Hematopoietic multipotent progenitor cell treated with erythropoietin and hydrocortisone succinate and interleukin-3 and kit ligand, for 17 days (in vitro differentiated cells): ENCODE measurements around the gene HMGXB3.
A peak's percentile ranks its signal among the peaks of the same experiment; 100 is the strongest.
"Not testable (repeated sequence)": the region's sequence is repeated elsewhere in the genome, so short reads cannot be mapped to it uniquely, and the experiment has no call there.

Source experiments
- DNase-seq: peaks from one replicate; pipeline ENCODE4 v3.0.0-alpha.2; 2015; ENCODE audit warnings: low spot score

The HMGXB3 gene

DNA sequence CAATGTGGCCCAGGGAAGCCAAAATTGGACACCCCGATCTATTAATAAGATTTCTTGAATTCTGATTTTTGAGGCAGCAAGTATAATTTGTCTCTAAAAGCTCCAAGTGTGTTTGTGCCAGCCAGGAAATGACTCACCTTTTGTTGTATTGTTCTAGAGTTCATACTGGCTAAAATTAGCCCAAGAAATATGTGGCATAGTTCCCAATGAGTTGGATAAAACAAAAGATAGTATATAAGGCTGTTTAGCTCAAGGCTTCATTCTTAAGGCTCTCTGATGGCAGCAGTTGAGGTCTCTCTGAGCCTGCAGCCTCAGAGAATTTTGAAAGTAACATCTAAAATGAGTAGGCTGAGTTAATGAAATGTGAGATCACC lies 21.6 kb downstream of the HMGXB3 start:
- DNase-seq = no peak

- no peak for DNase-seq
Measured at GRCh38 chr5:150022681-150023080, 22.1 kb downstream of the HMGXB3 start.

DNA sequence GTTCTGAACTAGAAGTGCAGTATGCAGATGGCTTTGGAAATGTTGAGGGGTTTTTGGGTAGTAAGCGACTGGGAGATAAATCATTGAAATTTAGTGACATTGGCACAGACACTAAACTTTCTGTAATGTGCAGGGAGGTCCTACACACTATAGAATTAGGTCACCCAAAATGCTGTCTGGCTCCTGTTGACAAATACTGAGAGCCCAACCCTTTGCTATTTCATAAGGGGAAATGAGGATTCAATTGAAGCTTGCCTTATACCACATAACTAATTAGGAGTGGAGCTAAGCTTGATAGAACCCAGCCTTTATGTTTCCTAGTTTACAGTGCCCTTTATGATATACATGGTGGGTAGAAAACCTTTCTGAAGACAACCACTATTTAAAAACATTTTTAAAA lies 22.6 kb downstream of the HMGXB3 start:
- no peak for DNase-seq

- peak; percentile 37 for DNase-seq
Measured at GRCh38 chr5:150024346-150024984, 23.9 kb downstream of the HMGXB3 start.

- DNase-seq = peak; percentile 72
Measured at GRCh38 chr5:150026682-150027172, 26.2 kb downstream of the HMGXB3 start.

GRCh38 chr5:150028047-150028446 lies 27.5 kb downstream of the HMGXB3 start:
- not testable (repeated sequence) for DNase-seq

- no peak for DNase-seq
Measured at GRCh38 chr5:150033334-150033733, 32.8 kb downstream of the HMGXB3 start.

DNA sequence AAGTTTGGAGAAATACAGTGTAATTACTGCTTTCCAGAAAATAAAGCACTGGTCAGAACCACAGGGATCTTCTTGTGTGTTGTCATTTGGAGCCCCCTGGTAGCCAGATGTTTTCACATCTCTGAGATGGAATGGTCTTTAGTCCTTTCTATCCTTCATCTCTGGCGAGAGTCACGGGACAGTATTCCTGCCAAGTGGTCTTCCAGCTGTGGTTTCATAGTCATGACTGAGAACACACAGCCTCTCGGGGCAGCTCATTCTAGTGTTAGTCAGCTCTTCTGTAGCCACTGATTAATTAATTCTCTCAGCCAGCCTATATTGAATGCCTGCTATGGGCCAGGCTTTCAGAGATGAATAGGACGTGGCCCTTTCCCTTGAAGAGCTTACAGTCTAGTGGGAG lies 34.1 kb downstream of the HMGXB3 start:
- DNase-seq = no peak

DNA sequence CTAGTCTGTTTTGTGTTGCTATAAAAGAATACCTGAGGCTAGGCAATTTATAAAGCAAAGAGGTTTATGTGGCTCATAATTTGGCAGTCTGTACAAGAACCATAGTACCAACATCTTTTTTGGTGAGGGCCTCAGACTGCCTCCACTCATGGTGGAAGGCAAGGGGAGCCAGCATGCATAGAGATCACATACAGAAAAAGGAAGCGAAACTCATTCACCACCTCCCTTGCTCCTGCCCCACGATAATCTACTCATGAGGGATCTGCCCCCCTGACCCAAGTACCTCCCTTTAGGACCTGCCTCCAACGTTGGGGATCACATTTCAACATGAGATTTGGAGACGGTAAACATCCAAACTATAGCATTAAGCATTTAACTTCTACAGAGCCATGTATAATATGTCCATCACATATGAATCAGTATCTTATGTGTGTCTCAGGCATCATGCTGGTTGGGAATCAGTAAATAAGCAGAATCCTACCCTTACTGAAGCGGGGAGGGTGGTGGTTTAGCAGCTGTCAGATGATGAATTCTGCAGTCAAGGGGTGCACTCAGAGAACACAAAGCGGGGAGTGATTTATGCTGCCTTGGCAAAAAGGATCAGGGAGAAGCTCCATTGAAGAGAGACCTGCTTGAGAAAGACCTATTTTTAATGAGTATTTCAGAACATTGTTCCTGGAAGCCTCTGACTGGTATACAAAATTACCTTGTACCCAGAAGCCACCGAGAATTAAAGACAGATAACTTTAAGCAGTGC lies 34.8 kb downstream of the HMGXB3 start:
- no peak for DNase-seq

DNA sequence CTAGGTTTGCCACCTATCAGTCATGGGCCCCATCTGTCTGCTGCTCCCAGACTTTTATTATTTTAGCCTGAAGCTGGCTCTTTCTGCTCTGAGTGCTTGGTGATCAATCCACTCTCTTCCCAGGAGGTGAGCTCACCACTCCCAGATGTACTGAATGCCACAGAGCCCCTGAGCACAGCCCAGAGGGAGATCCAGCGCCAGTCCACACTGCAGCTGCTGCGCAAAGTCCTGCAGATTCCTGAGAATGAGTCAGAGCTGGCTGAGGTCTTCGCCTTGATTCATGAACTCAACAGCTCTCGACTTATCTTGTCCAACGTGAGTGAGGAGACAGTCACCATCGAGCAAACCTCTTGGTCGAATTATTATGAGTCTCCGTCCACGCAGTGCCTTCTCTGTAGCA lies 36.0 kb downstream of the HMGXB3 start:
- no peak for DNase-seq

DNA sequence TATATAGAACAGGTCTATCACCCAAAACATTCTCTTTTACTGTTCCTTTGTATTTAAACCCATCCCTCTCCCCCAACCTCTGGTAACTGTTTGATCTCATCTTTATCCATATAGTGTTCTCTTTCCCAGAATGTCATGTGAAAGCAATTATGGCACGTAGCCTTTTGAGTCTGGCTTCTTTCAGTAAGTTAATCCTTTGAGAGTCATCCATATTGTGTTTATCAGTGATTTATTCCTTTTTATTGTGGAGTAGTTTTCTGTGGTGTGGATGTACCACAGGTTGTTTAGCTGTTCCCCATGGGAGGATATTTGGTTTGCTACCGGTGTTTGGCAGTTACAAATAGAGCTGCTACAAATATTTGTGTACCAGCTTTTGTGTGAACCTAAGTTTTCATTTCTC lies 38.0 kb downstream of the HMGXB3 start:
- DNase-seq = no peak

DNA sequence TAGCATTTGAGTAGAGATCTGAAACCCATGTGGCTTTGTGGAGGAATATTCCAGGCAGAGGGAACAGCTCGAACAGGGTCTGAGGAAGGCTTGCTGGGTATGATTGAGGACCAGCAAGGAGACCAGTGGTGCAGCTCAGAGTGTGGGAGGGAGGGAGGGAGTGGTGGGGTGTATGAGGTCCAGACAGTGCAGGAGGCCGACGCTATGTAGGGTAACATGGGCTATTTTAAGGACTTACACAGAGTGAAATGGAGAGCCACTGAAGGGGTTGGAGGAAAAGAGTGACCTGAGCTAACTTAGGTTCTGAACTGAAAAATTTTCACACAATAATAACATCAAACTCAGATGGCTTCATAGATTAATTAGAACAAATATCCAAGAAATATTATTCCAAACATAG lies 41.9 kb downstream of the HMGXB3 start:
- DNase-seq = no peak

- DNase-seq = no peak
Measured at GRCh38 chr5:150043657-150044328, 43.3 kb downstream of the HMGXB3 start.

GRCh38 chr5:150044329-150044681 lies 43.8 kb downstream of the HMGXB3 start:
- peak; percentile 35 for DNase-seq

DNA sequence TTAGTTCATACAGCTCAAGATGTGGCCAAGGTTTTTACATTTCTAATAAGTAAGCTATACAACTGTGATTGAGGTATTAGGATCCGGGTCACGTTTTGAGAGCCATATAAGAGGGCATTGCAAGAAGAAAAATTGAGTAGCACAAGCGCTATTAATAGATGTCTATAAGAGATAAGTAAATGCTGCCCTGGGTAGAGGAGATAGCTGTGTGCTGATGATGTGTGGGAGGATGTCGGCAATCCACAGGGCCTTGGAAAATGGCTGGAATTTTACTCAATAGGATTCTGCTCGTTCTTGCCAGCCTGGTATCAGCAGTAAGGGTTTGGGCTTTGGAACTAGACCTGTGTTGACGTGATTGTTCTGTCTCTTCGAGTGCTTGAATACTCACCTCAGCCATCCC lies 44.2 kb downstream of the HMGXB3 start:
- DNase-seq = no peak

DNA sequence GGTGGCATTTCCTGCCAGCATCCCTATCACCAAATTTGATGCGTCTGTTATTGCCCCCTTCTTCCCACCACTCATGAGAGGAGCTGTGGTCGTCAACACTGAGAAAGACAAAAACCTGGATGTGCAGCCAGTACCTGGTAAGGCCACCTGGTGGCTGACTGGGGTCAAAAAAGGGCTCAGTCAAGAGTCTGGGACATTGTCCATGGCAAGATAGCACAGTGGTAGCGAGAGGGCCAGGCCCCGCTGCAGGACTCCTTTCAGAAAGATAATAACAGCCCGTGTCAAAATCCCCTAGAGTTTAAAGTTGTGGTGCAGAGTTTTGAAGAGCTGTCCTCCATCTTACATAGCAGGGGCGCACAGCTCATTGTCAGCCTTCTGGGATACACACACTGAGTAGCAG lies 45.0 kb downstream of the HMGXB3 start:
- peak; percentile 53 for DNase-seq

DNA sequence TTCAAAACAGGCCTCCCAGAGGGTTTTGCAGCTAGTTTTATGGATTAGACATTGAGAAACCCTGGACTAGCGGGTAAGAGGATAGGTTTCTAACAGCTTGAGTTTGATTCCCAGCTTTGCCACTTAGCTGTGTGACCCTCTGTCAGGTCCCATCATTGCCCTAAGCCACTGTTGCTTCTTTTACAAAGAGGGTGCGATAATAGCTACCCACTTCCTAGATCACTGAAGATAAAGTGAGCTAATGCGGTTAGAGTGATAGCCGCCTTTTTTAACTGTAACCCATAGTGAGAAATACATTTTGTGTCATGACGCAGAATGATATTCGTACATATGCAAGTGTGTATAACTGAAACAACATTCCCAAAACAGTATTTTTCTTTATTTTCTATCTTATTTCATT lies 45.5 kb downstream of the HMGXB3 start:
- DNase-seq = no peak

GRCh38 chr5:150050172-150050811 lies 49.8 kb downstream of the HMGXB3 start:
- DNase-seq = not testable (repeated sequence)

DNA sequence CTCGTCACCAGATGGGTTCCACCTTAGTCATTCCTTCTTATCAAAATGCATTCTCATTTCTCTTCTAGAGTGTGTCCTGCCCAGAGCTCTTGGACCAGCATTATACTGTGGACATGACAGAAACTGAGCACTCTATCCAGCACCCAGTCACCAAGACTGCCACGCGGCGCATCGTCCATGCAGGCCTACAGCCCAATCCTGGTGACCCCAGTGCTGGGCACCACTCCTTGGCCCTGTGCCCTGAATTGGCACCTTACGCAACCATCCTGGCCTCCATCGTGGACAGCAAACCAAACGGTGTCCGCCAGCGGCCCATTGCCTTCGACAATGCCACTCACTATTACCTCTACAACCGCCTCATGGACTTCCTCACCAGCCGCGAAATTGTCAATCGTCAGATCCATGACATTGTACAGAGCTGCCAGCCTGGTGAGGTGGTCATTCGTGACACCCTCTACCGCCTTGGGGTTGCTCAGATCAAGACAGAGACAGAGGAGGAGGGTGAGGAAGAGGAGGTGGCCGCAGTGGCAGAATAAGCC lies 51.2 kb downstream of the HMGXB3 start:
- no peak for DNase-seq

DNA sequence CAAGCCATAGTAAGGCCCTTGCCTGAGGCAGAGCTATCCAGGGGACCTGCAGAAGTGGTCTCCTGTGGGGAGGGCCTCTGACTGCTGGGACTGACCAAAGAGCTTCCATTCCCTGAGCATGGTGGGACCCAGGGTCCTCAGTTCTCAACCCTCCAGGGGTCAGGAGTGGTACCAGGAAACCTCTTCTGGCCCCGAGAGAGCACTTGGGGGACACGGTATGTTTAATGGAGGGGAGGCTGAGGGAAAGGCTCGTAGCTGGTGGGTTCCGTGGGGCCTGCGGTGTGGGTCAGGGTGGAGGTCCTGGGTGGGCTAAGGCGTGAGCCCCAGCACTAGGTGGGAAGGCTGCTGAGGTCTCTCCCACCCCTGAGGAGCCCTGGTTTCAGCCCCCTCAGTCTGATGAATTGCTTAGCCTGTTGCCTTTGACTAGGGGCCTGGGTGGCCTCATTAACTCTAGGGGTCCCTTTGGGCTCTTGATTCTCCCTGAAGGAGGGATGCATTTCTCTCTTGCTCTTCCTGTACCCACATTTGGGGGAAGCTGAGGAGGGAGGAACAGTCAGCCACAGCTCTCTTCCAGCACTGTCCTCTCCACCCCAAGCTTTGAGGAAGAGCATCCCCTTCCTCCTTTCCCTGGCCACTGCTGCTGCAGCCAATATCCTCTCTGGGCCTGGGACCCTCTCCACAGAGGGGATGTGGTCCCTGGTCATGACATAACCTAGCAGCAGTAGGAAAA lies 51.9 kb downstream of the HMGXB3 start:
- DNase-seq = no peak

- peak; percentile 18 for DNase-seq
Measured at GRCh38 chr5:150052956-150053712, 52.6 kb downstream of the HMGXB3 start.
